Calu3 (cell line): ENCODE data around the gene MRPL33. TPM values are rescaled to one million over a fixed set of nuclear protein-coding genes. Genes with fewer than 3 reads are reported as not detected.
A peak's percentile ranks its signal among the peaks of the same experiment; 100 is the strongest.
"Not testable (repeated sequence)": the region's sequence is repeated elsewhere in the genome, so short reads cannot be mapped to it uniquely, and the experiment has no call there.

Experiments
- BruUV-seq: library from RNA; stranded (reverse); fragments of 400-500 nt; replicated peaks from 2 replicates; lab custom pipeline; 2021; lab: Mats Ljungman, UMichigan
- CTCF ChIA-PET: fragments of 300-600 bp; sonication (Branson Sonifier 250); formaldehyde crosslinking; loops from one replicate; lab custom pipeline; 2022; ENCODE audit warnings: antibody characterized with exemption; lab: Charles Lee
- DNase-seq: peaks from one replicate; pipeline ENCODE4 v3.0.0; 2022
- H3K27ac Mint-ChIP-seq: one replicate; pipeline ENCODE4 v1.8.0; 2022; ENCODE audit warnings: mixed read lengths; ENCODE audit not compliant: unreplicated experiment
- H3K27me3 Mint-ChIP-seq: one replicate; pipeline ENCODE4 v1.8.0; 2022; ENCODE audit warnings: mixed read lengths; ENCODE audit not compliant: unreplicated experiment
- H3K36me3 Mint-ChIP-seq: one replicate; pipeline ENCODE4 v1.8.0; 2022; ENCODE audit warnings: mild to moderate bottlenecking, moderate library complexity, mixed read lengths; ENCODE audit not compliant: insufficient read depth, unreplicated experiment
- H3K4me1 Mint-ChIP-seq: one replicate; pipeline ENCODE4 v1.8.0; 2022; ENCODE audit warnings: mild to moderate bottlenecking, low read depth, mixed read lengths; ENCODE audit not compliant: unreplicated experiment
- H3K4me3 Mint-ChIP-seq: one replicate; pipeline ENCODE4 v1.8.0; 2022; ENCODE audit warnings: mild to moderate bottlenecking, low read depth, moderate library complexity, mixed read lengths; ENCODE audit not compliant: unreplicated experiment
- H3K9me3 Mint-ChIP-seq: one replicate; pipeline ENCODE4 v1.8.0; 2022; ENCODE audit warnings: low read depth, mixed read lengths; ENCODE audit not compliant: unreplicated experiment
- CTCF ChIP-seq: fragments of 200-600 bp; IDR thresholded peaks from one replicate; pipeline ENCODE4 v1.8.0; 2022; ENCODE audit warnings: antibody characterized with exemption; ENCODE audit not compliant: unreplicated experiment
- intact Hi-C: fragments of 100-400 bp; cut with micrococcal nuclease; formaldehyde crosslinking; loops from one replicate; pipeline ENCODE4 v1.10.0; 2022; ENCODE audit not compliant: unreplicated experiment
- total RNA-seq: library from RNA; stranded (reverse); gene quantifications from 2 replicates; pipeline ENCODE4 v1.2.3, GENCODE V29; 2022

Gene MRPL33
- total RNA-seq, 1 experiment from 2014 or later, result 82.9 TPM

- Mint-ChIP-seq H3K4me3 (no peak overlapping the region), H3K36me3 (peaks cover 32% of the 10 kb centered on the region), H3K9me3 (no peaks in the 10 kb centered on the region), H3K27ac (no peak overlapping the region), H3K4me1 (peaks cover 63% of the 10 kb centered on the region), H3K27me3 (no peaks in the 10 kb centered on the region)
- intact Hi-C loops, result no loop called here
- CTCF ChIA-PET, result no interaction called here
- no TSS peak for BruUV-seq
- DNase-seq, result no peak
- no peak for TF ChIP-seq CTCF
Observed at GRCh38 chr2:27756091-27756490, 15.4 kb upstream of the MRPL33 start.

- H3K9me3 Mint-ChIP-seq, result no peaks in the 10 kb centered on the region
- no peak overlapping the region for H3K4me3 Mint-ChIP-seq
- TF ChIP-seq CTCF, result no peak
- H3K4me1 Mint-ChIP-seq, result peaks cover 66% of the 10 kb centered on the region
- CTCF ChIA-PET, result no interaction called here
- peaks cover 37% of the 10 kb centered on the region for H3K36me3 Mint-ChIP-seq
- BruUV-seq, result no TSS peak
- H3K27me3 Mint-ChIP-seq, result no peaks in the 10 kb centered on the region
- DNase-seq, result no peak
- no peak overlapping the region for H3K27ac Mint-ChIP-seq
- intact Hi-C loops, result no loop called here
Observed at GRCh38 chr2:27756544-27757498, 14.7 kb upstream of the MRPL33 start.

- TF ChIP-seq CTCF, result no peak
- BruUV-seq, result no TSS peak
- intact Hi-C loops, result no loop called here
- Mint-ChIP-seq H3K4me1 (peaks cover 67% of the 10 kb centered on the region), H3K9me3 (no peaks in the 10 kb centered on the region), H3K27ac (peak overlapping the region; percentile 45), H3K4me3 (no peak overlapping the region), H3K36me3 (peaks cover 47% of the 10 kb centered on the region), H3K27me3 (no peaks in the 10 kb centered on the region)
- CTCF ChIA-PET, result no interaction called here
- DNase-seq, result no peak
Observed at GRCh38 chr2:27762951-27763906, 8.3 kb upstream of the MRPL33 start.

- no peak for DNase-seq
- no peak for TF ChIP-seq CTCF
- intact Hi-C loops, result no loop called here
- no TSS peak for BruUV-seq
- Mint-ChIP-seq H3K27me3 (no peaks in the 10 kb centered on the region), H3K9me3 (no peaks in the 10 kb centered on the region), H3K4me3 (no peak overlapping the region), H3K27ac (peak overlapping the region; percentile 45), H3K36me3 (peaks cover 44% of the 10 kb centered on the region), H3K4me1 (peaks cover 67% of the 10 kb centered on the region)
- CTCF ChIA-PET, result no interaction called here
Observed at GRCh38 chr2:27763907-27764267, 7.6 kb upstream of the MRPL33 start.

GRCh38 chr2:27764526-27764925, 7.0 kb upstream of the MRPL33 start:
- H3K27ac Mint-ChIP-seq, H3K9me3 Mint-ChIP-seq, H3K4me3 Mint-ChIP-seq, CTCF ChIA-PET, BruUV-seq, H3K27me3 Mint-ChIP-seq, intact Hi-C loops, DNase-seq: not testable (repeated sequence)
- H3K36me3 Mint-ChIP-seq, result peaks cover 44% of the 10 kb centered on the region
- H3K4me1 Mint-ChIP-seq, result peaks cover 67% of the 10 kb centered on the region
